Measurements from ENCODE around the gene STARD5.

DNA sequence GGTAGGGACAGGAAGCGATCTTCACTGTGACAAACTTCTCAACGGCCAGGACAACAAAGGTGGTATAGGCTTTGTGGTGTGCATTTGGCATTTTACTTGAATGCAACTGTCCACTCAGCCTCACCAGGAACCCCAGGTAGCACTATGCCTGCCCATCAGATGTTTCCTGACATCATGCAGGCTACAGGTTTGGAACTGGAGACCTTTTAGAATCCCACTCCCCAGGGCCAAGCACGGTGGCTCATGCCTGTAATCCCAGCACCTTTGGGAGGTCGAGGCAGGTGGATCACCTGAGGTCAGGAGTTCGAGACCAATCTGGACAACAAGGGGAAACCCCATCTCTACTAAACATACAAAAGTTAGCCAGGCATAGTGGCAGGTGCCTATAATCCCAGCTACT, 9.6 kb downstream of the STARD5 start:
- TF ChIP-seq, protein P1, sequence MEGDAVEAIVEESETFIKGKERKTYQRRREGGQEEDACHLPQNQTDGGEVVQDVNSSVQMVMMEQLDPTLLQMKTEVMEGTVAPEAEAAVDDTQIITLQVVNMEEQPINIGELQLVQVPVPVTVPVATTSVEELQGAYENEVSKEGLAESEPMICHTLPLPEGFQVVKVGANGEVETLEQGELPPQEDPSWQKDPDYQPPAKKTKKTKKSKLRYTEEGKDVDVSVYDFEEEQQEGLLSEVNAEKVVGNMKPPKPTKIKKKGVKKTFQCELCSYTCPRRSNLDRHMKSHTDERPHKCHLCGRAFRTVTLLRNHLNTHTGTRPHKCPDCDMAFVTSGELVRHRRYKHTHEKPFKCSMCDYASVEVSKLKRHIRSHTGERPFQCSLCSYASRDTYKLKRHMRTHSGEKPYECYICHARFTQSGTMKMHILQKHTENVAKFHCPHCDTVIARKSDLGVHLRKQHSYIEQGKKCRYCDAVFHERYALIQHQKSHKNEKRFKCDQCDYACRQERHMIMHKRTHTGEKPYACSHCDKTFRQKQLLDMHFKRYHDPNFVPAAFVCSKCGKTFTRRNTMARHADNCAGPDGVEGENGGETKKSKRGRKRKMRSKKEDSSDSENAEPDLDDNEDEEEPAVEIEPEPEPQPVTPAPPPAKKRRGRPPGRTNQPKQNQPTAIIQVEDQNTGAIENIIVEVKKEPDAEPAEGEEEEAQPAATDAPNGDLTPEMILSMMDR (conservative IDR thresholded peaks at IDR 0.05; ENCODE audit: low read length) = no peak
- no peak for TF ChIP-seq EZH2phosphoT487 (IDR thresholded peaks at IDR 0.05; ENCODE audit: borderline replicate concordance, low read depth, low read length)
